ENCODE results near the gene PLD3.

DNA sequence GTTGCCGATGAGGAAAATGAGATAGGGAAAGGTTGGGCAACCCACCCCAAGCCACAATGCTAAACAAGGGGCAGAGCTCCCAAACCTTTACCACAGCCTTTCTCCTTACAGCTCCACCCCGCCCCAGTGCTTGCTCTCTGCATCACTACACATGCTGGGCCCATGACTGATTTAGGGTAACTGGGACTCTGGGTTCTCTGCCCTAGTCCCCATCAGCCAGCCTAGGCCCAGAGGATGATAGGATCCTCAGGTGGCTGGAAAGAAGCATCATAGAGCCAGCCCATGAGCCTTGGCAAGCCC, 11.9 kb upstream of the PLD3 start:
- TF ChIP-seq, protein P1, sequence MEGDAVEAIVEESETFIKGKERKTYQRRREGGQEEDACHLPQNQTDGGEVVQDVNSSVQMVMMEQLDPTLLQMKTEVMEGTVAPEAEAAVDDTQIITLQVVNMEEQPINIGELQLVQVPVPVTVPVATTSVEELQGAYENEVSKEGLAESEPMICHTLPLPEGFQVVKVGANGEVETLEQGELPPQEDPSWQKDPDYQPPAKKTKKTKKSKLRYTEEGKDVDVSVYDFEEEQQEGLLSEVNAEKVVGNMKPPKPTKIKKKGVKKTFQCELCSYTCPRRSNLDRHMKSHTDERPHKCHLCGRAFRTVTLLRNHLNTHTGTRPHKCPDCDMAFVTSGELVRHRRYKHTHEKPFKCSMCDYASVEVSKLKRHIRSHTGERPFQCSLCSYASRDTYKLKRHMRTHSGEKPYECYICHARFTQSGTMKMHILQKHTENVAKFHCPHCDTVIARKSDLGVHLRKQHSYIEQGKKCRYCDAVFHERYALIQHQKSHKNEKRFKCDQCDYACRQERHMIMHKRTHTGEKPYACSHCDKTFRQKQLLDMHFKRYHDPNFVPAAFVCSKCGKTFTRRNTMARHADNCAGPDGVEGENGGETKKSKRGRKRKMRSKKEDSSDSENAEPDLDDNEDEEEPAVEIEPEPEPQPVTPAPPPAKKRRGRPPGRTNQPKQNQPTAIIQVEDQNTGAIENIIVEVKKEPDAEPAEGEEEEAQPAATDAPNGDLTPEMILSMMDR (IDR thresholded peaks at IDR 0.05), result no peak
- no peak for TF ChIP-seq POLR2A (IDR thresholded peaks at IDR 0.05)
